HepG2 (cell line): ENCODE results near the gene SUSD3. TPM values are rescaled to one million over a fixed set of nuclear protein-coding genes. Genes with fewer than 3 reads are reported as not detected.

Source experiments
- CEBPG ChIP-seq: IDR thresholded peaks from 2 replicates; pipeline ENCODE4 v1.6.1; 2016
- ETV5 ChIP-seq: IDR thresholded peaks from 2 replicates; pipeline ENCODE4 v1.6.1; 2018; ENCODE audit warnings: missing biosample characterization, missing genetic modification reagents, inconsistent platforms, borderline replicate concordance
- IRF9 ChIP-seq: sonication (generic); formaldehyde crosslinking; IDR thresholded peaks from 2 replicates; pipeline ENCODE4 v1.8.0; 2022; ENCODE audit warnings: missing genetic modification reagents, mild to moderate bottlenecking, borderline replicate concordance
- KDM2A ChIP-seq: sonication (generic); formaldehyde crosslinking; IDR thresholded peaks from 2 replicates; pipeline ENCODE4 v1.4.0; 2020; ENCODE audit warnings: low read depth, missing genetic modification reagents, borderline replicate concordance
- NAIF1 ChIP-seq: sonication (generic); formaldehyde crosslinking; IDR thresholded peaks from 2 replicates; pipeline ENCODE4 v1.5.0; 2020; ENCODE audit warnings: mild to moderate bottlenecking, missing genetic modification reagents, borderline replicate concordance
- NFYC ChIP-seq: IDR thresholded peaks from 2 replicates; pipeline ENCODE4 v1.6.1; 2016; ENCODE audit warnings: missing genetic modification reagents, missing compliant biosample characterization
- NPAS2 ChIP-seq: sonication (generic); formaldehyde crosslinking; IDR thresholded peaks from 2 replicates; pipeline ENCODE4 v1.8.0; 2022; ENCODE audit warnings: mild to moderate bottlenecking, missing genetic modification reagents, borderline replicate concordance
- PAF1 ChIP-seq: IDR thresholded peaks from 2 replicates; pipeline ENCODE4 v1.6.1; 2016; ENCODE audit warnings: missing genetic modification reagents, missing compliant biosample characterization
- PHB2 ChIP-seq: fragments of 450-650 bp; IDR thresholded peaks from 2 replicates; pipeline ENCODE4 v1.6.1; 2018; ENCODE audit not compliant: partially characterized antibody
- RORA ChIP-seq: sonication (generic); formaldehyde crosslinking; IDR thresholded peaks from 2 replicates; pipeline ENCODE4 v1.5.0; 2020; ENCODE audit warnings: mild to moderate bottlenecking, missing genetic modification reagents, moderate library complexity
- SNAI1 ChIP-seq: sonication (generic); formaldehyde crosslinking; IDR thresholded peaks from 2 replicates; pipeline ENCODE4 v1.5.0; 2020; ENCODE audit warnings: mild to moderate bottlenecking, missing genetic modification reagents, borderline replicate concordance
- SNAPC2 ChIP-seq: sonication (generic); formaldehyde crosslinking; IDR thresholded peaks from 2 replicates; pipeline ENCODE4 v1.8.1; 2022; ENCODE audit warnings: mild to moderate bottlenecking, missing genetic modification reagents
- TBX3 ChIP-seq: fragments of 450-650 bp; IDR thresholded peaks from 2 replicates; pipeline ENCODE4 v1.6.1; 2017; ENCODE audit warnings: antibody characterized with exemption, mild to moderate bottlenecking, inconsistent platforms, borderline replicate concordance
- ZBED4 ChIP-seq: sonication (generic); formaldehyde crosslinking; IDR thresholded peaks from 2 replicates; pipeline ENCODE4 v1.4.0; 2020; ENCODE audit warnings: missing genetic modification reagents, borderline replicate concordance
- ZFP82 ChIP-seq: sonication (generic); formaldehyde crosslinking; IDR thresholded peaks from 2 replicates; pipeline ENCODE4 v1.5.1; 2020; ENCODE audit warnings: mild to moderate bottlenecking, missing genetic modification reagents, borderline replicate concordance
- ZFP90 ChIP-seq: sonication (generic); formaldehyde crosslinking; IDR thresholded peaks from 2 replicates; pipeline ENCODE4 v1.8.0; 2022; ENCODE audit warnings: missing genetic modification reagents, mild to moderate bottlenecking, inconsistent platforms, borderline replicate concordance
- ZKSCAN5 ChIP-seq: sonication (generic); formaldehyde crosslinking; IDR thresholded peaks from 2 replicates; pipeline ENCODE4 v1.5.1; 2020; ENCODE audit warnings: mild to moderate bottlenecking, missing genetic modification reagents
- ZNF282 ChIP-seq: fragments of 450-650 bp; IDR thresholded peaks from 2 replicates; pipeline ENCODE4 v1.6.1; 2018; ENCODE audit not compliant: partially characterized antibody
- ZNF547 ChIP-seq: sonication (generic); formaldehyde crosslinking; IDR thresholded peaks from 2 replicates; pipeline ENCODE4 v1.5.1; 2020; ENCODE audit warnings: mild to moderate bottlenecking, missing genetic modification reagents
- ZNF691 ChIP-seq: sonication (generic); formaldehyde crosslinking; IDR thresholded peaks from 2 replicates; pipeline ENCODE4 v1.4.0; 2020; ENCODE audit warnings: missing genetic modification reagents, low read depth, mild to moderate bottlenecking, borderline replicate concordance
- polyA plus RNA-seq, 8 experiments: library from polyadenylated mRNA; depleted of rRNA in 3 of 8; stranded (reverse) in 7 of 8; unstranded in 1 of 8; fragments of >200 nt; fragmentation: Illumina TruSeq in 4 of 8; extraction: Trizol in 4 of 8; gene quantifications; 2 replicates each; pipeline versions ENCODE4 v1.2.1 to v1.2.3, GENCODE V29; 2011 to 2016; ENCODE audit warnings: low read depth in 4 of 8, missing spikeins in 1 of 8, mixed read lengths in 1 of 8; ENCODE audit not compliant: insufficient read depth in 1 of 8
- total RNA-seq, 5 experiments: library from RNA; depleted of rRNA; stranded (reverse); fragments of >200 nt; fragmentation: Illumina TruSeq; extraction: Trizol; gene quantifications; 2 replicates each; pipeline ENCODE4 v1.2.3, GENCODE V29; 2016; ENCODE audit warnings: low read depth in 1 of 5
- TF ChIP-seq, protein P1 (sequence below): sonication (generic); formaldehyde crosslinking; IDR thresholded peaks from 2 replicates; pipeline ENCODE4; 2020; ENCODE audit warnings: missing genetic modification reagents, mild to moderate bottlenecking, borderline replicate concordance

SUSD3 gene
- total and polyA plus RNA-seq, 2 of the 13 experiments (the other 11 are each of a cell fraction or from before 2014, with no cell fraction given), result 7.0 to 9.1 TPM

DNA sequence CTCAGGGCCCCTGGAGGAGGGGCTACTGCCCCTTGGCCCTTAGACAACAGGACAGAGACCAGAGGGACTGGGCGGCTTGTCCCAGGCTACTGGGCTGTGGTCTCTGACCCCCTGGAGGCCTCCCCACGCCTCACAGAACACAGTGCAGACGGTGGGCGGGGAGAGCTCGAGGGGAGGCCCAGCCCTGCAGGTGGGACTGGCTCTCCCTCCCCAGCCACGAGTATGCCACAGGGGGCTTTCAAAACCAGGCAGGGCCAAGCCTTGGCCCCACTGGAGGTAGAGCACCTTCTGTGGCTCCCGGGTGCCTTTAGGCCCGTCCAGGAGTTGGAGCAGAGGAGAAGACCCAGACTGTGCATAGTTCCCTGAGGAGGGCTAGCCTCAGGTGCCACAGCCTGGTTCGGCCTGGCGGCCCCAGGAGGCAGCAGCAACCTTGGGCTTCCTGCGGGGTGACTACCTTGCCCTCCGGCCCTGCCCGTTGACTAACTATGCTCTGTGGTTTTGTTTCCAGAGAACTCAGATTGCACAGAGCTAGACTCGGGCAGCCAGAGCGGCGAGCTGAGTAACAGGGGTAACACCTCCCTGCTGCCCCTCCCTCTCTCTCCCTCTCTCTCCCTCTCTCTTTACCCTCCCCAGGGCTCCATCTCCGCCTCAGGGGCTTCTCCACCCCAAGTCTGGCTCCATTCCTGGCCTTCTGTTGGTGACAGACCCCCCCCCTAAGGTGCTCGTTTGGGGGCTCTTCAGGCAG, 53.0 kb downstream of the SUSD3 start (continued):
- TF ChIP-seq TBX3 (no peak), NAIF1 (no peak), RORA (CRISPR knock-in tag) (no peak), CEBPG (CRISPR knock-in tag) (no peak), ZNF547 (CRISPR knock-in tag) (no peak), KDM2A (no peak), SNAI1 (CRISPR knock-in tag) (no peak), ZFP82 (CRISPR knock-in tag) (0 out of 2 replicates have a peak, but pooled peaks have one; percentile 55), ETV5 (CRISPR knock-in tag) (peak; percentile 17; the same call in 1 of the 2 replicates), NFYC (CRISPR knock-in tag) (no peak), ZFP90 (CRISPR knock-in tag) (no peak), SNAPC2 (CRISPR knock-in tag) (no peak), ZBED4 (CRISPR knock-in tag) (no peak), PHB2 (no peak), IRF9 (CRISPR knock-in tag) (no peak), PAF1 (CRISPR knock-in tag) (no peak), ZNF282 (no peak), ZNF691 (no peak), ZKSCAN5 (CRISPR knock-in tag) (no peak), NPAS2 (CRISPR knock-in tag) (no peak)
- TF ChIP-seq, protein P1, sequence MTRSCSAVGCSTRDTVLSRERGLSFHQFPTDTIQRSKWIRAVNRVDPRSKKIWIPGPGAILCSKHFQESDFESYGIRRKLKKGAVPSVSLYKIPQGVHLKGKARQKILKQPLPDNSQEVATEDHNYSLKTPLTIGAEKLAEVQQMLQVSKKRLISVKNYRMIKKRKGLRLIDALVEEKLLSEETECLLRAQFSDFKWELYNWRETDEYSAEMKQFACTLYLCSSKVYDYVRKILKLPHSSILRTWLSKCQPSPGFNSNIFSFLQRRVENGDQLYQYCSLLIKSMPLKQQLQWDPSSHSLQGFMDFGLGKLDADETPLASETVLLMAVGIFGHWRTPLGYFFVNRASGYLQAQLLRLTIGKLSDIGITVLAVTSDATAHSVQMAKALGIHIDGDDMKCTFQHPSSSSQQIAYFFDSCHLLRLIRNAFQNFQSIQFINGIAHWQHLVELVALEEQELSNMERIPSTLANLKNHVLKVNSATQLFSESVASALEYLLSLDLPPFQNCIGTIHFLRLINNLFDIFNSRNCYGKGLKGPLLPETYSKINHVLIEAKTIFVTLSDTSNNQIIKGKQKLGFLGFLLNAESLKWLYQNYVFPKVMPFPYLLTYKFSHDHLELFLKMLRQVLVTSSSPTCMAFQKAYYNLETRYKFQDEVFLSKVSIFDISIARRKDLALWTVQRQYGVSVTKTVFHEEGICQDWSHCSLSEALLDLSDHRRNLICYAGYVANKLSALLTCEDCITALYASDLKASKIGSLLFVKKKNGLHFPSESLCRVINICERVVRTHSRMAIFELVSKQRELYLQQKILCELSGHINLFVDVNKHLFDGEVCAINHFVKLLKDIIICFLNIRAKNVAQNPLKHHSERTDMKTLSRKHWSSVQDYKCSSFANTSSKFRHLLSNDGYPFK (CRISPR knock-in tag), result no peak
